ENCODE measurements around the gene NID1. TPM values are rescaled to one million over a fixed set of nuclear protein-coding genes. Genes with fewer than 3 reads are reported as not detected.

NID1 gene
- polyA plus RNA-seq, 1 donor (not counting 4 experiments of a cell fraction or from before 2014, with no cell fraction given), result 1.8 TPM

DNA sequence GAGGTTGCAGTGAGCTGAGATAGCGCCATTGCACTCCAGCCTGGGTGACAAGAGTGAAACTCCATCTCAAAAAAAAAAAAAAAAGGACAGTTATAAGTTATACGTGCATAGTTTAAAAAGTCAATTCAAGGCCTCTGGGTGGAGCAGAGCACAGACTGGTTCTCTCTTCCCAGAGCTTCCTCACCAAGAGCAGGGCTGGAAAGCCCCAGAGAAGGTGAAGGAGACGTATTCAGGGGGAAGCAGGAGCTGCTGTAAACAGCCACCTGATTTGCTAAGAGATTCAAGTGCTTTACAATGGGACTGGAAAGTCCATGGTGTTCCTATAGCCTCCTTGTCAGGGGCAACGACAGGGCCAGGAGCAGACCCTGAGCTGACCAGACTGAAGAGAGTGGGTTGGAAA, 113.2 kb downstream of the NID1 start:
- Histone ChIP-seq H3K9ac (ENCODE audit: control insufficient read depth, extremely low read depth, insufficient read depth, low read length) (no peak overlapping the region), H3K9me3 (ENCODE audit: control insufficient read depth, low read depth, low read length) (no peaks in the 10 kb centered on the region), H3K27ac (ENCODE audit: control insufficient read depth, insufficient read depth, low read length) (no peak overlapping the region), H3K9me1 (ENCODE audit: control insufficient read depth, extremely low read depth, insufficient read depth, low read length) (no peaks in the 10 kb centered on the region), H3K79me2 (ENCODE audit: control insufficient read depth, insufficient read depth, low read length) (no peaks in the 10 kb centered on the region), H3K4me3 (ENCODE audit: control insufficient read depth in 2 of 3, extremely low read depth in 1 of 3, insufficient read depth in 2 of 3, low read depth in 1 of 3, low read length in 3 of 3) (no peak overlapping the region), H4K20me1 (ENCODE audit: control insufficient read depth, extremely low read depth, insufficient read depth, low read length) (no peaks in the 10 kb centered on the region), H3K4me1 (ENCODE audit: control insufficient read depth, extremely low read depth, insufficient read depth, low read length) (peaks cover 16% of the 10 kb centered on the region), H3K4me2 (ENCODE audit: control insufficient read depth, extremely low read depth, insufficient read depth, low read depth, low read length) (no peak overlapping the region), H2AFZ (ENCODE audit: control insufficient read depth, low read length) (no peak overlapping the region), H3K36me3 (ENCODE audit: control insufficient read depth in 2 of 2, extremely low read depth in 1 of 2, insufficient read depth in 2 of 2, low read length in 2 of 2) (no peaks in the 10 kb centered on the region), H3K27me3 (ENCODE audit: control insufficient read depth, extremely low read depth, insufficient read depth, low read length) (no peaks in the 10 kb centered on the region)
- FAIRE-seq (no peak), DNase-seq (ENCODE audit: low read depth, low spot score) (no peak)
- dilution Hi-C loops (cut with MboI; ENCODE audit: extremely low pct_ligation_motif_present, low sequenced_read_pairs), result no loop called here
- TF ChIP-seq, protein P1, sequence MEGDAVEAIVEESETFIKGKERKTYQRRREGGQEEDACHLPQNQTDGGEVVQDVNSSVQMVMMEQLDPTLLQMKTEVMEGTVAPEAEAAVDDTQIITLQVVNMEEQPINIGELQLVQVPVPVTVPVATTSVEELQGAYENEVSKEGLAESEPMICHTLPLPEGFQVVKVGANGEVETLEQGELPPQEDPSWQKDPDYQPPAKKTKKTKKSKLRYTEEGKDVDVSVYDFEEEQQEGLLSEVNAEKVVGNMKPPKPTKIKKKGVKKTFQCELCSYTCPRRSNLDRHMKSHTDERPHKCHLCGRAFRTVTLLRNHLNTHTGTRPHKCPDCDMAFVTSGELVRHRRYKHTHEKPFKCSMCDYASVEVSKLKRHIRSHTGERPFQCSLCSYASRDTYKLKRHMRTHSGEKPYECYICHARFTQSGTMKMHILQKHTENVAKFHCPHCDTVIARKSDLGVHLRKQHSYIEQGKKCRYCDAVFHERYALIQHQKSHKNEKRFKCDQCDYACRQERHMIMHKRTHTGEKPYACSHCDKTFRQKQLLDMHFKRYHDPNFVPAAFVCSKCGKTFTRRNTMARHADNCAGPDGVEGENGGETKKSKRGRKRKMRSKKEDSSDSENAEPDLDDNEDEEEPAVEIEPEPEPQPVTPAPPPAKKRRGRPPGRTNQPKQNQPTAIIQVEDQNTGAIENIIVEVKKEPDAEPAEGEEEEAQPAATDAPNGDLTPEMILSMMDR (optimal IDR thresholded peaks at IDR 0.05 in 1 of 3, IDR thresholded peaks at IDR 0.05 in 1 of 3, conservative IDR thresholded peaks at IDR 0.05 in 1 of 3; ENCODE audit: extremely low read depth in 1 of 3, insufficient read depth in 2 of 3, low read length in 3 of 3), result no peak
- TF ChIP-seq EZH2 (IDR thresholded peaks at IDR 0.05; ENCODE audit: low read length), result no peak

DNA sequence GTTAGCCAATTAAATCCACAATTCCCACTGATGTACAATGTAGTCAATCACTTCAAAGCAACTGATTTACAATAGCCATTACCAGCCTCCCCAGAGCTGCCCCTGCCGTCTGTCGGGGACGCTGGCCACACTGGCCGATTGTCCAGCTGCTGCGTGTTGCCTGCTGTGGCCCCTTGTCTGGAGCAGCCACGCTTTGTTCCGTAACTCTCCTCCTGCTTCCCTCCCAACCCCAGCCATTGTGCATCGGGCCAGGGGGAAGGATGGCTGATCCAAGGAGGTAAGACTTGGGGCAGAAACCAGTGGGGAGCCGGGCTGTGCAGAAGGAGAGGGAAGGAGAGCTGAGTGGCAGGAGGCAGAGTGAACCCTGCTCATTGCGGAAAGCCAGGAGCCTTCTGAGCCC, 114.6 kb downstream of the NID1 start:
- no peak overlapping the region for H3K4me2 ChIP-seq (ENCODE audit: control insufficient read depth, extremely low read depth, insufficient read depth, low read depth, low read length)
- H3K36me3 ChIP-seq (ENCODE audit: control insufficient read depth in 2 of 2, extremely low read depth in 1 of 2, insufficient read depth in 2 of 2, low read length in 2 of 2), result no peaks in the 10 kb centered on the region
- H2AFZ ChIP-seq (ENCODE audit: control insufficient read depth, low read length), result no peak overlapping the region
- H3K27me3 ChIP-seq (ENCODE audit: control insufficient read depth, extremely low read depth, insufficient read depth, low read length), result no peaks in the 10 kb centered on the region
- TF ChIP-seq, protein P1 (optimal IDR thresholded peaks at IDR 0.05 in 1 of 3, IDR thresholded peaks at IDR 0.05 in 1 of 3, conservative IDR thresholded peaks at IDR 0.05 in 1 of 3; ENCODE audit: extremely low read depth in 1 of 3, insufficient read depth in 2 of 3, low read length in 3 of 3), result no peak
- TF ChIP-seq EZH2 (IDR thresholded peaks at IDR 0.05; ENCODE audit: low read length), result no peak
- FAIRE-seq (no peak), DNase-seq (ENCODE audit: low read depth, low spot score) (no peak)
- no peak overlapping the region for H3K9ac ChIP-seq (ENCODE audit: control insufficient read depth, extremely low read depth, insufficient read depth, low read length)
- dilution Hi-C loops (cut with MboI; ENCODE audit: extremely low pct_ligation_motif_present, low sequenced_read_pairs), result no loop called here
- H3K4me3 ChIP-seq (ENCODE audit: control insufficient read depth in 2 of 3, extremely low read depth in 1 of 3, insufficient read depth in 2 of 3, low read depth in 1 of 3, low read length in 3 of 3), result no peak overlapping the region
- H4K20me1 ChIP-seq (ENCODE audit: control insufficient read depth, extremely low read depth, insufficient read depth, low read length), result no peaks in the 10 kb centered on the region
- H3K27ac ChIP-seq (ENCODE audit: control insufficient read depth, insufficient read depth, low read length), result no peak overlapping the region
- H3K9me1 ChIP-seq (ENCODE audit: control insufficient read depth, extremely low read depth, insufficient read depth, low read length), result no peaks in the 10 kb centered on the region
- peaks cover 16% of the 10 kb centered on the region for H3K4me1 ChIP-seq (ENCODE audit: control insufficient read depth, extremely low read depth, insufficient read depth, low read length)
- no peaks in the 10 kb centered on the region for H3K9me3 ChIP-seq (ENCODE audit: control insufficient read depth, low read depth, low read length)
- no peaks in the 10 kb centered on the region for H3K79me2 ChIP-seq (ENCODE audit: control insufficient read depth, insufficient read depth, low read length)

Measured in keratinocyte (primary cell).